HepG2 (cell line): ENCODE measurements around the gene SLC38A4. TPM values are rescaled to one million over a fixed set of nuclear protein-coding genes. Genes with fewer than 3 reads are reported as not detected.

Source experiments
- ATAC-seq: fragments of 200-7000 bp; cut with Tn5 transposase; 3 replicates; pipeline ENCODE4 v1.9.1; 2020; ENCODE audit warnings: mild to moderate bottlenecking, moderate library complexity
- BruUV-seq: library from RNA; stranded (reverse); fragments of 400-500 nt; replicated peaks from 2 replicates; lab custom pipeline; 2021; lab: Mats Ljungman, UMichigan
- CTCF ChIA-PET: fragments of 300-600 bp; formaldehyde crosslinking; extraction: SDS; loops from one replicate; lab custom pipeline; 2021; ENCODE audit warnings: low total read pairs, inconsistent platforms, low intra/inter-chr PET ratio; lab: Yijun Ruan, JAX
- POLR2A ChIA-PET: fragments of 350-600 bp; sonication (Branson Sonifier 250); formaldehyde crosslinking; loops from one replicate; lab custom pipeline; 2020; ENCODE audit warnings: antibody characterized with exemption, inconsistent platforms; lab: Yijun Ruan, JAX
- DNase-seq: peaks from one replicate; pipeline ENCODE4 v3.0.0-alpha.2; 2015; ENCODE audit warnings: low spot score
- FAIRE-seq: peaks from 3 replicates; lab custom pipeline; 2011; peaks lifted over from hg19 to GRCh38; lab: Jason Lieb, UNC
- H2AFZ ChIP-seq: one replicate; pipeline ENCODE4 v1.6.1; 2011; ENCODE audit warnings: low read length, inconsistent platforms
- H3K27ac ChIP-seq: fragments of 300-600 bp; 3 replicates; pipeline ENCODE4 v1.8.0; 2011; ENCODE audit warnings: mixed run types, mild to moderate bottlenecking, mixed read lengths, low read length, inconsistent platforms; ENCODE audit not compliant: insufficient read depth; ENCODE audit errors: extremely low read length
- H3K27me3 ChIP-seq, 2 experiments: fragments of 200-600 bp in 1 of 2; 2 replicates in 1 of 2; 3 replicates in 1 of 2; pipeline versions ENCODE4 v1.6.0 to v1.8.0; 2011; ENCODE audit warnings: low read length in 2 of 2, mild to moderate bottlenecking in 2 of 2, moderate library complexity in 2 of 2, inconsistent platforms in 1 of 2; ENCODE audit not compliant: insufficient read depth in 2 of 2, control insufficient read depth in 1 of 2
- H3K36me3 ChIP-seq, 2 experiments: fragments of 200-600 bp in 1 of 2; replicated peaks in 1 of 2; 2 replicates in 1 of 2; 3 replicates in 1 of 2; pipeline versions ENCODE4 v1.5.1 to v1.8.0; 2011; ENCODE audit warnings: low read length in 2 of 2, inconsistent platforms in 1 of 2; ENCODE audit not compliant: insufficient read depth in 2 of 2, control insufficient read depth in 1 of 2
- H3K4me1 ChIP-seq: 2 replicates; pipeline ENCODE4 v1.5.1; 2012; ENCODE audit warnings: low read length, inconsistent platforms; ENCODE audit not compliant: insufficient read depth
- H3K4me2 ChIP-seq: 2 replicates; pipeline ENCODE4 v1.6.0; 2011; ENCODE audit warnings: low read depth, low read length, inconsistent platforms
- H3K4me3 ChIP-seq, 3 experiments: fragments of 200-600 bp in 1 of 3; sonication (generic), shearing (Covaris generic) in 1 of 3; replicated peaks in 1 of 3; 2 replicates each; pipeline ENCODE4 v1.5.1; 2011 to 2016; ENCODE audit warnings: low read length in 3 of 3, inconsistent platforms in 2 of 3, low read depth in 2 of 3, mild to moderate bottlenecking in 2 of 3, control low read depth in 1 of 3, mixed read lengths in 1 of 3; ENCODE audit not compliant: insufficient read depth in 1 of 3
- H3K79me2 ChIP-seq: one replicate; pipeline ENCODE4 v1.6.1; 2011; ENCODE audit warnings: low read length, inconsistent platforms; ENCODE audit not compliant: insufficient read depth
- H3K9ac ChIP-seq: 2 replicates; pipeline ENCODE4 v1.6.0; 2011; ENCODE audit warnings: mild to moderate bottlenecking, low read depth, low read length, inconsistent platforms; ENCODE audit not compliant: insufficient read depth
- H3K9me3 ChIP-seq: 2 replicates; pipeline ENCODE4 v1.5.1; 2012; ENCODE audit warnings: mild to moderate bottlenecking, low read length
- H4K20me1 ChIP-seq: 2 replicates; pipeline ENCODE4 v1.6.0; 2011; ENCODE audit warnings: inconsistent platforms, mild to moderate bottlenecking, low read length, moderate library complexity; ENCODE audit not compliant: insufficient read depth
- HES4 ChIP-seq: sonication (generic); formaldehyde crosslinking; IDR thresholded peaks from 2 replicates; pipeline ENCODE4 v1.9.0; 2021; ENCODE audit warnings: mild to moderate bottlenecking, missing genetic modification reagents, borderline replicate concordance
- ZNF234 ChIP-seq: sonication (generic); formaldehyde crosslinking; conservative IDR thresholded peaks from 2 replicates; pipeline ENCODE4 v1.5.1; 2020; ENCODE audit warnings: mild to moderate bottlenecking, missing genetic modification reagents
- WGBS: methylation state at CpG from one replicate; pipeline ENCODE4 v1.1.6; 2017; ENCODE audit warnings: low lambda C conversion rate; 5-methylcytosine and 5-hydroxymethylcytosine counted together
- in situ Hi-C: cut with HindIII; loops from 2 replicates; pipeline ENCODE4 v1.10.0; 2017; ENCODE audit warnings: low pct_unique_long_range_greater_than_20kb; ENCODE audit not compliant: extremely low pct_ligation_motif_present
- intact Hi-C: fragments of 100-400 bp; cut with micrococcal nuclease; formaldehyde crosslinking; loops from one replicate; pipeline ENCODE4 v1.10.0; 2022; ENCODE audit not compliant: unreplicated experiment
- polyA plus RNA-seq, 8 experiments: library from polyadenylated mRNA; depleted of rRNA in 3 of 8; stranded (reverse) in 7 of 8; unstranded in 1 of 8; fragments of >200 nt; fragmentation: Illumina TruSeq in 4 of 8; extraction: Trizol in 4 of 8; gene quantifications; 2 replicates each; pipeline versions ENCODE4 v1.2.1 to v1.2.3, GENCODE V29; 2011 to 2016; ENCODE audit warnings: low read depth in 4 of 8, missing spikeins in 1 of 8, mixed read lengths in 1 of 8; ENCODE audit not compliant: insufficient read depth in 1 of 8
- total RNA-seq, 5 experiments: library from RNA; depleted of rRNA; stranded (reverse); fragments of >200 nt; fragmentation: Illumina TruSeq; extraction: Trizol; gene quantifications; 2 replicates each; pipeline ENCODE4 v1.2.3, GENCODE V29; 2016; ENCODE audit warnings: low read depth in 1 of 5
- TF ChIP-seq, protein P1 (sequence below): sonication (generic); formaldehyde crosslinking; IDR thresholded peaks from 2 replicates; pipeline ENCODE4 v1.4.0; 2020; ENCODE audit warnings: missing genetic modification reagents, mild to moderate bottlenecking, borderline replicate concordance
- TF ChIP-seq, protein P2 (sequence below): sonication (generic); formaldehyde crosslinking; IDR thresholded peaks from 2 replicates; pipeline ENCODE4 v1.4.0; 2020; ENCODE audit warnings: missing genetic modification reagents

The SLC38A4 gene
- total and polyA plus RNA-seq, 2 of the 13 experiments (the other 11 are each of a cell fraction or from before 2014, with no cell fraction given), result 3.5 to 5.2 TPM

DNA sequence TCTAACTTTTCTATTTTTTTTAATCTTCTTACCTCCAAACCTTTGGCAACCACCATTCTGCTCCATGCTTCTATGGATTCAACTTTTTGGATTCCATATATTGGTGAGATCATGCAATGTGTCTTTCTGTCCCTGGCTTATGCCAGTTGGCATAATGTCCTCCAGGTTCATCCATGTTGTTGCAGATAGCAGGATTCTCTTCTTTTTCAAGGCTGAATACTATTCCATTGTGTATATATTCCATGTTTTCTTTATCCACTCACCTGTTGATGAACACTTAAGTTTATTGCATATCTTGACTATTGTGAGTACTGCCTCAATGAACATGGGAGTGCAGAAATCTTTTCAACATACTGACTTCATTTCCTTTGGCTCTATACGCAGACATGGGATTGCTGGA, 21.2 kb upstream of the SLC38A4 start:
- H3K4me3 ChIP-seq, result no peak overlapping the region
- no peaks in the 10 kb centered on the region for H3K27me3 ChIP-seq
- ChIA-PET POLR2A (no interaction called here), CTCF (no interaction called here)
- ATAC-seq (no peak), FAIRE-seq (no peak), DNase-seq (no peak)
- H3K27ac ChIP-seq, result no peak overlapping the region
- no TSS peak for BruUV-seq
- H4K20me1 ChIP-seq, result no peaks in the 10 kb centered on the region
- no peaks in the 10 kb centered on the region for H3K9me3 ChIP-seq
- intact Hi-C loops (no loop called here), in situ Hi-C loops (no loop called here)
- no peak overlapping the region for H3K4me2 ChIP-seq
- no peak overlapping the region for H3K9ac ChIP-seq
- H3K79me2 ChIP-seq, result no peaks in the 10 kb centered on the region
- TF ChIP-seq, protein P1, sequence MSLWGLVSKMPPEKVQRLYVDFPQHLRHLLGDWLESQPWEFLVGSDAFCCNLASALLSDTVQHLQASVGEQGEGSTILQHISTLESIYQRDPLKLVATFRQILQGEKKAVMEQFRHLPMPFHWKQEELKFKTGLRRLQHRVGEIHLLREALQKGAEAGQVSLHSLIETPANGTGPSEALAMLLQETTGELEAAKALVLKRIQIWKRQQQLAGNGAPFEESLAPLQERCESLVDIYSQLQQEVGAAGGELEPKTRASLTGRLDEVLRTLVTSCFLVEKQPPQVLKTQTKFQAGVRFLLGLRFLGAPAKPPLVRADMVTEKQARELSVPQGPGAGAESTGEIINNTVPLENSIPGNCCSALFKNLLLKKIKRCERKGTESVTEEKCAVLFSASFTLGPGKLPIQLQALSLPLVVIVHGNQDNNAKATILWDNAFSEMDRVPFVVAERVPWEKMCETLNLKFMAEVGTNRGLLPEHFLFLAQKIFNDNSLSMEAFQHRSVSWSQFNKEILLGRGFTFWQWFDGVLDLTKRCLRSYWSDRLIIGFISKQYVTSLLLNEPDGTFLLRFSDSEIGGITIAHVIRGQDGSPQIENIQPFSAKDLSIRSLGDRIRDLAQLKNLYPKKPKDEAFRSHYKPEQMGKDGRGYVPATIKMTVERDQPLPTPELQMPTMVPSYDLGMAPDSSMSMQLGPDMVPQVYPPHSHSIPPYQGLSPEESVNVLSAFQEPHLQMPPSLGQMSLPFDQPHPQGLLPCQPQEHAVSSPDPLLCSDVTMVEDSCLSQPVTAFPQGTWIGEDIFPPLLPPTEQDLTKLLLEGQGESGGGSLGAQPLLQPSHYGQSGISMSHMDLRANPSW, result no peak
- TF ChIP-seq, protein P2, sequence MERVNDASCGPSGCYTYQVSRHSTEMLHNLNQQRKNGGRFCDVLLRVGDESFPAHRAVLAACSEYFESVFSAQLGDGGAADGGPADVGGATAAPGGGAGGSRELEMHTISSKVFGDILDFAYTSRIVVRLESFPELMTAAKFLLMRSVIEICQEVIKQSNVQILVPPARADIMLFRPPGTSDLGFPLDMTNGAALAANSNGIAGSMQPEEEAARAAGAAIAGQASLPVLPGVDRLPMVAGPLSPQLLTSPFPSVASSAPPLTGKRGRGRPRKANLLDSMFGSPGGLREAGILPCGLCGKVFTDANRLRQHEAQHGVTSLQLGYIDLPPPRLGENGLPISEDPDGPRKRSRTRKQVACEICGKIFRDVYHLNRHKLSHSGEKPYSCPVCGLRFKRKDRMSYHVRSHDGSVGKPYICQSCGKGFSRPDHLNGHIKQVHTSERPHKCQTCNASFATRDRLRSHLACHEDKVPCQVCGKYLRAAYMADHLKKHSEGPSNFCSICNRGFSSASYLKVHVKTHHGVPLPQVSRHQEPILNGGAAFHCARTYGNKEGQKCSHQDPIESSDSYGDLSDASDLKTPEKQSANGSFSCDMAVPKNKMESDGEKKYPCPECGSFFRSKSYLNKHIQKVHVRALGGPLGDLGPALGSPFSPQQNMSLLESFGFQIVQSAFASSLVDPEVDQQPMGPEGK (CRISPR knock-in tag), result no peak
- TF ChIP-seq ZNF234 (no peak), HES4 (CRISPR knock-in tag) (no peak)
- no peaks in the 10 kb centered on the region for H3K36me3 ChIP-seq
- 50% methylated on average over 1 of the region's 1 CpG for WGBS
- H3K4me1 ChIP-seq, result no peaks in the 10 kb centered on the region
- no peak overlapping the region for H2AFZ ChIP-seq
